DND-41 (cell line): ENCODE data around the gene COL20A1.

Experiments
- ATAC-seq: fragments of 200-7000 bp; cut with Tn5 transposase; 3 replicates; pipeline ENCODE4 v1.9.1; 2021; ENCODE audit warnings: low read depth; ENCODE audit not compliant: insufficient read depth
- DNase-seq: peaks from one replicate; pipeline ENCODE4 v3.0.0-alpha.2; 2020
- H2AFZ ChIP-seq: 2 replicates; pipeline ENCODE4 v1.6.0; 2012; ENCODE audit warnings: low read depth, low read length
- H3K27ac ChIP-seq: 2 replicates; pipeline ENCODE4 v1.5.1; 2012; ENCODE audit warnings: low read length, inconsistent platforms
- H3K27me3 ChIP-seq: fragments of 200-600 bp; sonication (generic); 2 replicates; pipeline ENCODE4 v1.6.0; 2012; ENCODE audit warnings: low read length, mild to moderate bottlenecking, inconsistent platforms; ENCODE audit not compliant: insufficient read depth, poor library complexity
- H3K36me3 ChIP-seq: 2 replicates; pipeline ENCODE4 v1.5.1; 2012; ENCODE audit warnings: low read length, inconsistent platforms; ENCODE audit not compliant: insufficient read depth
- H3K4me1 ChIP-seq: 2 replicates; pipeline ENCODE4 v1.5.1; 2012; ENCODE audit warnings: mild to moderate bottlenecking, low read length; ENCODE audit not compliant: insufficient read depth
- H3K4me2 ChIP-seq: 2 replicates; pipeline ENCODE4 v1.6.0; 2012; ENCODE audit warnings: mild to moderate bottlenecking, moderate library complexity, low read length, inconsistent platforms; ENCODE audit not compliant: insufficient read depth
- H3K4me3 ChIP-seq, 2 experiments: fragments of 200-600 bp in 1 of 2; shearing (Covaris generic) in 1 of 2; 2 replicates each; pipeline ENCODE4 v1.5.1; 2012 to 2016; ENCODE audit warnings: inconsistent platforms in 2 of 2, low read length in 2 of 2, mild to moderate bottlenecking in 2 of 2, low read depth in 1 of 2, moderate library complexity in 1 of 2
- H3K79me2 ChIP-seq: 2 replicates; pipeline ENCODE4 v1.6.0; 2012; ENCODE audit warnings: low read length, inconsistent platforms; ENCODE audit not compliant: insufficient read depth
- H3K9ac ChIP-seq: 2 replicates; pipeline ENCODE4 v1.6.0; 2012; ENCODE audit warnings: low read depth, mild to moderate bottlenecking, inconsistent platforms, low read length, moderate library complexity
- H3K9me3 ChIP-seq: 2 replicates; pipeline ENCODE4 v1.5.1; 2012; ENCODE audit warnings: low read length, moderate library complexity, mild to moderate bottlenecking, inconsistent platforms; ENCODE audit not compliant: insufficient read depth, severe bottlenecking
- H4K20me1 ChIP-seq: 2 replicates; pipeline ENCODE4 v1.6.0; 2012; ENCODE audit warnings: low read length; ENCODE audit not compliant: insufficient read depth
- EZH2 ChIP-seq: IDR thresholded peaks from 3 replicates; pipeline ENCODE4 v1.6.1; 2012; ENCODE audit warnings: borderline replicate concordance, low read depth, mild to moderate bottlenecking, moderate library complexity, low read length, inconsistent platforms; ENCODE audit not compliant: severe bottlenecking
- TF ChIP-seq, protein P1 (sequence below): IDR thresholded peaks from 2 replicates; pipeline ENCODE4 v1.5.1; 2012; ENCODE audit warnings: borderline replicate concordance, low read length, moderate library complexity, mild to moderate bottlenecking; ENCODE audit not compliant: poor library complexity, severe bottlenecking; ENCODE audit errors: extremely low read depth

COL20A1 gene

DNA sequence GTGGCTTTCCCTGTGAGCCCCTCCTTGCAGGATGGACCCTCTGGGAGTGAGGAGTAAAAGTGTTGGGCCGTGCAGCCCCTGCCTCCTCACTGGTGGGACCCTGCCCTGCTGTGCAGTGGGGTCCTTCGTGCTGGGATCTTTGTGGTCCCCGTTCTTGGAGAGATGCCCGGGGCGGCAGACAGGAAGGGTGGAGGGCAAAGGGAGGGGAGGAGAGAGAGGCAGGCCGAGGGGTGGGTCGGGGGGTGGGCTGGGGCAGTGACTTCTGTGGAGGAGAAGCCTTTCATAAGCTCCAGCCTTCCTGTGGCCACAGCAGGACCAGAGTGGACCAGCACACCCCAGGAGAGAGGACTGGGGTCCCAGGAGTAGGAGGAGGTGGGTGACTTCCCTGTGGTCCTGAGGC, at the start of gene COL20A1:
COL20A1 (plus strand) TSS at position 283 of the 400 bp plus-strand sequence. CDS start 1,922 bp downstream, outside the sequence.
- H3K79me2 ChIP-seq, result no peaks in the 10 kb centered on the region
- no peaks in the 10 kb centered on the region for H3K9me3 ChIP-seq
- no peak for DNase-seq
- no peak within 1 kb of the TSS for H3K27ac ChIP-seq
- no peak within 1 kb of the TSS for H3K9ac ChIP-seq
- H3K4me1 ChIP-seq, result no peaks in the 10 kb centered on the region
- TF ChIP-seq EZH2, result no peak
- TF ChIP-seq, protein P1, sequence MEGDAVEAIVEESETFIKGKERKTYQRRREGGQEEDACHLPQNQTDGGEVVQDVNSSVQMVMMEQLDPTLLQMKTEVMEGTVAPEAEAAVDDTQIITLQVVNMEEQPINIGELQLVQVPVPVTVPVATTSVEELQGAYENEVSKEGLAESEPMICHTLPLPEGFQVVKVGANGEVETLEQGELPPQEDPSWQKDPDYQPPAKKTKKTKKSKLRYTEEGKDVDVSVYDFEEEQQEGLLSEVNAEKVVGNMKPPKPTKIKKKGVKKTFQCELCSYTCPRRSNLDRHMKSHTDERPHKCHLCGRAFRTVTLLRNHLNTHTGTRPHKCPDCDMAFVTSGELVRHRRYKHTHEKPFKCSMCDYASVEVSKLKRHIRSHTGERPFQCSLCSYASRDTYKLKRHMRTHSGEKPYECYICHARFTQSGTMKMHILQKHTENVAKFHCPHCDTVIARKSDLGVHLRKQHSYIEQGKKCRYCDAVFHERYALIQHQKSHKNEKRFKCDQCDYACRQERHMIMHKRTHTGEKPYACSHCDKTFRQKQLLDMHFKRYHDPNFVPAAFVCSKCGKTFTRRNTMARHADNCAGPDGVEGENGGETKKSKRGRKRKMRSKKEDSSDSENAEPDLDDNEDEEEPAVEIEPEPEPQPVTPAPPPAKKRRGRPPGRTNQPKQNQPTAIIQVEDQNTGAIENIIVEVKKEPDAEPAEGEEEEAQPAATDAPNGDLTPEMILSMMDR, result no peak
- ATAC-seq, result no peak
- H3K4me3 ChIP-seq, result no peak within 1 kb of the TSS
- H4K20me1 ChIP-seq, result peaks cover 50% of the 10 kb centered on the region
- no peak within 1 kb of the TSS for H2AFZ ChIP-seq
- H3K4me2 ChIP-seq, result no peak within 1 kb of the TSS
- H3K27me3 ChIP-seq, result peaks cover 10% of the 10 kb centered on the region
- H3K36me3 ChIP-seq, result peaks cover 20% of the 10 kb centered on the region

DNA sequence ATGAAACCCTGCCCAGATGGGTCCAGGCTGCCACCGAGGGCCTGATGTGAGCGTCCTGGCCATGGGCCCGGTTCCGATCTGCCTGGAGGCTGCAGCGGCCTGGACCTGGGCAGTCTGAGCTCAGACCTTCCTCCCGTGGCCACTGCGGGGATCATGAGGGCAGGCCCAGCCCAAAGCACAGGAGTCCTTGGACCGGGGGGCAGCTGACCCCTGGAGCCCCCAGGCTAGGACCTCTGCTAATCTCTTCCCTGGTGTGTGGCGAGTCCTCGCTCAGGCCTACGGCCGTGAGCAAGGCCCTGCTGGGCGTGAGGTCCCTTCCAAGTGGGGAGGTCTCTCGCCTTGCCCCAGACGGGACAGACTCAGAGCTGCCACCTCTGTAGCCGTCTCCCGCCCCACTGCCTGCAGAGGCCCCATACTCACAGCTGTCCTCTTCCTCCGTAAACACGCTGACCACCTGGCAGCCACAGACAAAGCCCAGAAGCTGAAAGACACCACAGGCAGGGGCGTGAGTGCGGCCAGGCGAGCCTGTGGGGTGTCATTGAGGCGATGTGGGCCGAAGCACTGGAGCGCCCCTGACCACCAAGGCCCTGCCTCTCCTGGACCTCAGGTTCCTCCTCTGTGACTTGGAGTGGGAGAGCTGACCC, 49.3 kb upstream of the COL20A1 start:
- H3K4me3 ChIP-seq, result no peak overlapping the region
- no peaks in the 10 kb centered on the region for H3K79me2 ChIP-seq
- no peaks in the 10 kb centered on the region for H3K4me1 ChIP-seq
- no peak overlapping the region for H2AFZ ChIP-seq
- H3K27ac ChIP-seq, result no peak overlapping the region
- H3K9me3 ChIP-seq, result no peaks in the 10 kb centered on the region
- H4K20me1 ChIP-seq, result peaks cover 15% of the 10 kb centered on the region
- no peak for ATAC-seq
- peaks cover 8% of the 10 kb centered on the region for H3K27me3 ChIP-seq
- no peak for DNase-seq
- no peak overlapping the region for H3K4me2 ChIP-seq
- TF ChIP-seq, protein P1, result no peak
- no peak for TF ChIP-seq EZH2
- H3K9ac ChIP-seq, result no peak overlapping the region
- H3K36me3 ChIP-seq, result no peaks in the 10 kb centered on the region

DNA sequence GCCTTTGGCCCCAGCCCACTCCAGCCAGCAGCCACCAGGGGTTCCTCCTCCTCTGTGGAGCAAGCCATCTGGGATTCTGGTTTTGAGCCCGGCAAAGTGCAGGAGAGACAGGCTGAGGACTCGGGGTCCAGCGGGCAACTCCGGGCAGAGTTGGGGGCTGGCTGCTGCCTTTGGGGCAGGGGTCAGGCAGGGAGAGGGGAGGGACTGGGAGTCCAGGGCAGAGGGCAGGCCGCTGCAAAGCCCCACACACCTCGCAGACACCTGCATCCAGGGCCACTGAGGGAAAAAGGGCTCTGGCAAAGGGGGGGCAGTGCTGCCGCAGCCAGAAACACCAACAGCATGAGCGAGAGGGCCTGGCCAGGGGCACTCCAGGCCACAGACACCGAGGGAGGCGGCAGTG, 48.5 kb upstream of the COL20A1 start:
- Histone ChIP-seq H3K4me2 (no peak overlapping the region), H2AFZ (no peak overlapping the region), H3K36me3 (no peaks in the 10 kb centered on the region), H3K27me3 (peaks cover 8% of the 10 kb centered on the region), H4K20me1 (peaks cover 13% of the 10 kb centered on the region), H3K79me2 (no peaks in the 10 kb centered on the region), H3K9ac (no peak overlapping the region), H3K4me3 (no peak overlapping the region), H3K4me1 (no peaks in the 10 kb centered on the region), H3K27ac (no peak overlapping the region), H3K9me3 (no peaks in the 10 kb centered on the region)
- TF ChIP-seq, protein P1, result no peak
- no peak for TF ChIP-seq EZH2
- DNase-seq, result no peak
- no peak for ATAC-seq
